GM12891 (cell line): ENCODE results near the gene RAX2.

Source experiments
- DNase-seq: peaks from one replicate; pipeline ENCODE4 v3.0.0; 2011; ENCODE audit warnings: low spot score; ENCODE audit not compliant: insufficient read length
- FAIRE-seq: peaks from 2 replicates; lab custom pipeline; 2011; peaks lifted over from hg19 to GRCh38; lab: Jason Lieb, UNC
- PAX5 ChIP-seq: IDR thresholded peaks from 2 replicates; pipeline ENCODE4 v1.6.1; 2011; ENCODE audit warnings: low read length, moderate library complexity, mild to moderate bottlenecking; ENCODE audit not compliant: insufficient read depth, severe bottlenecking
- POLR2A ChIP-seq: IDR thresholded peaks from 2 replicates; pipeline ENCODE4 v1.6.1; 2011; ENCODE audit warnings: low read depth, low read length, control low read depth
- POLR2AphosphoS5 ChIP-seq: IDR thresholded peaks from 2 replicates; pipeline ENCODE4 v1.6.1; 2011; ENCODE audit warnings: low read depth, low read length, control low read depth
- POU2F2 ChIP-seq: IDR thresholded peaks from 2 replicates; pipeline ENCODE4 v1.6.1; 2011; ENCODE audit warnings: low read depth, mild to moderate bottlenecking, control low read depth, low read length, moderate library complexity
- SPI1 ChIP-seq: IDR thresholded peaks from 2 replicates; pipeline ENCODE4 v1.6.1; 2011; ENCODE audit warnings: low read depth, low read length, control low read depth
- TAF1 ChIP-seq: IDR thresholded peaks from 2 replicates; pipeline ENCODE4 v1.6.1; 2011; ENCODE audit warnings: low read depth, low read length, control low read depth

The RAX2 gene

DNA sequence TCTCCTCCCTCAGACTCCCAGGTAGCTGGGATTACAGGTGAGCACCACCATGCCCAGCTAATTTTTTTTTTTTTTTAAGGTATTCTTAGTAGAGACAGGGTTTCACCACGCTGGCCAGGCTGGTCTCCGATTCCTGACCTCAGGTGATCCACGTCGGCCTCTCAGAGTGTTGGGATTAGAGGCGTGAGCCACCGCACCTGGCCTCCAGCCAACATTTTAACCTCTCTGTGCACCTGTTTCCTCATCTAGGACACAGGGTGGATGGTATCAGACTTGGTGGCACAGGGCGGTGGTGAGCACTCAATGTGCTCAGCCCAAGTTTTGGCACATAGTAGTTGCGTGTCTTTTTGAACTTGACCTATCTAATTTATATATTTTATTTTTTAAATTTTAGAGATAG lies 23.1 kb downstream of the RAX2 start:
- TF ChIP-seq POLR2A (no peak), SPI1 (no peak), POU2F2 (no peak), POLR2AphosphoS5 (no peak), TAF1 (no peak), PAX5 (no peak)

DNA sequence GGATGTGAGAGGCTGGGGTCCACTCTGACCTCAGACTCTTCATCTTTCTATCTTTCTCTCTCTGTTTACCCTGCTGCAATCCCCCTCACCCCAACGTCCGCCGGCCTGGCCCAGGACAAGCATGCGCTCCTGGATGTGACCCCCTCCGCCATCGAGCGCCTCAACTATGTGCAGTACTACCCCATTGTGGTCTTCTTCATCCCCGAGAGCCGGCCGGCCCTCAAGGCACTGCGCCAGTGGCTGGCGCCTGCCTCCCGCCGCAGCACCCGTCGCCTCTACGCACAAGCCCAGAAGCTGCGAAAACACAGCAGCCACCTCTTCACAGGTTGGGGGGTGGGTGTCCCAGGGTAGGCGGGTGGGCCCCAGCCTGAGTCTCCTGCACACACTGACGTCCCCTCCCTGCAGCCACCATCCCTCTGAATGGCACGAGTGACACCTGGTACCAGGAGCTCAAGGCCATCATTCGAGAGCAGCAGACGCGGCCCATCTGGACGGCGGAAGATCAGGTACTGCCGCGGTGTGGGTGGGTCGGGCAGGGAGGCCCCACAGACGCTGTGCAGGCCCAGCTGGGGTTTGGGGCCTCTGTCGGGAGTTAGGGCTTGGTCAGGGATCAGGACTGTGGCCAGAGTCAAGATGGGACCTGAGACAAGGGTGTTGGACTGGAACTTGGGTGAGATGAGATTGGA lies 25.5 kb downstream of the RAX2 start:
- TF ChIP-seq POLR2AphosphoS5 (no peak), SPI1 (no peak), TAF1 (no peak), POLR2A (no peak), POU2F2 (no peak), PAX5 (no peak)
- DNase-seq (no peak), FAIRE-seq (no peak)

More for the DNA sequence above, 23.1 kb downstream of the RAX2 start:
- no peak for FAIRE-seq
- DNase-seq: no peak

DNA sequence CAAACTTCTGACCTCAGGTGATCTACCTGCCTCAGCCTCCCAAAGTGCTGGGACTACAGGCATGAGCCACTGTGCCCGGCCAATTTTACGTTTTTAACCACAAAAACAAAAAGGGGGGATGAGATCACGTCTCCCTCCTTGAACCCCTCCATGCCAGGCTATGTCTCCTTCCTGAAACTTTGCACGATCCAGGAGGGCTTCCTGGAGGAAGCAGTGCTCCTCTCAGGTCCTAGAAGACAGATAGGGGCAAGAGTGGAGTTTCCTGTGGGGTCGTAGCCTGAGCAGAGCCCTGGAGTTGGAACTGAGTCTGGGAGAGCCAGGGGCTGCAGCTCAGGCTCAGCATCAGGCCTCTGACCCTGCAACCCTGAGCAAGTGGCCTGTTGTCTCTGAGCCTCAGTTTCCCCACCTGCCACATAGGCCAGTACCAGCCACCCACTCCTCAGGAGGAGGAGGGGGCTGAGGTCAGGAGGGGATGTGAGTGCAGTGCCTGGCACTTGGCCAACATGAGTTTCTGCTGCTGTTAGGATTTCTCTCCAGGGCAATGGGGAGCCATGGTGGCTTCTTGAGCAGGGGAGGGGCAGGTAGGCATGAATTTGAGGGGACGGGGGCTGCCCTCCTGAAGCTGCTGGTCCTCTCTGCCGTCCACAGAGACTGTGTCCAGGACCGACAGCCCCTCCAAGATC lies 26.5 kb downstream of the RAX2 start:
- DNase-seq (no peak), FAIRE-seq (no peak)
- TF ChIP-seq POLR2AphosphoS5 (no peak), TAF1 (no peak), POU2F2 (no peak), PAX5 (no peak), SPI1 (no peak), POLR2A (no peak)

DNA sequence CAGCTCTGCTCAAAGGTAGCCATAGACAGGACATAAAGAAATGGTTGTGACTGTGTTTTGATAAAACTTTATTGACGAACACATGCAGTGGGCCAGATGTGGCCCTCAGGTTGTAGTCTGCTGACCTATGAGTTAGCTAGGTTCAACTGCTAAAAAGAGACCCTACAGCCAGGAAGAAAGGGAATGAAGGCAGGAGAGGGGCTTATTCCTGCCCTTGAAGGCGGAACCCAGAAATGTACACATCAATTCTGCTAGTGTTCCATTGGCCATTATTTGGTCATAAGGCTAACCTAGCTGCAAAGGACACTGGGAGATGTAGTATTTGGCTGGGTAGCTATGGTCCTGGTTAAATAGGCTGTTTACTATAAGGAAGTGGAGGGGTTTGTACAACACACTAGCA lies 28.5 kb downstream of the RAX2 start:
- DNase-seq (no peak), FAIRE-seq (peak; percentile 64)
- TF ChIP-seq TAF1 (no peak), POLR2AphosphoS5 (no peak), PAX5 (no peak), POU2F2 (no peak), POLR2A (no peak), SPI1 (no peak)

DNA sequence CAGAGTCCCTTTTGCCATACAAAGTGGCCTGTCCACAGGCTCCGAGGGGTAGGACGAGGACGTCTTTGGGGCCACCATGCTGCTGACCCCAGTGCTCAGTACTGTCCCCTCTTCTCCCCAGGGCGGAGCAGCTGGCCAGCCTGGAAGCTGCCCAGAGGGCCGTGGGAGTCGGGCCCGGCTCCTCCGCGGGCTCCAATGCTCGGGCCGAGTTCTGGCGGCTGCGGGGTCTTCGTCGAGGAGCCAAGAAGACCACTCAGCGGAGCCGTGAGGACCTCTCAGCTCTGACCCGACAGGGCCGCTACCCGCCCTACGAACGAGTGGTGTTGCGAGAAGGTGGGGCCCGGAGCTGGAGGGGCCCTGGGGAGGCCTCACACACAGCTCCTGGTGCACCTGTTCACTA lies 31.6 kb downstream of the RAX2 start:
- no peak for TF ChIP-seq PAX5
- no peak for TF ChIP-seq POLR2A
- no peak for TF ChIP-seq POLR2AphosphoS5
- no peak for TF ChIP-seq TAF1
- no peak for TF ChIP-seq POU2F2
- TF ChIP-seq SPI1: no peak
- no peak for FAIRE-seq
- no peak for DNase-seq

DNA sequence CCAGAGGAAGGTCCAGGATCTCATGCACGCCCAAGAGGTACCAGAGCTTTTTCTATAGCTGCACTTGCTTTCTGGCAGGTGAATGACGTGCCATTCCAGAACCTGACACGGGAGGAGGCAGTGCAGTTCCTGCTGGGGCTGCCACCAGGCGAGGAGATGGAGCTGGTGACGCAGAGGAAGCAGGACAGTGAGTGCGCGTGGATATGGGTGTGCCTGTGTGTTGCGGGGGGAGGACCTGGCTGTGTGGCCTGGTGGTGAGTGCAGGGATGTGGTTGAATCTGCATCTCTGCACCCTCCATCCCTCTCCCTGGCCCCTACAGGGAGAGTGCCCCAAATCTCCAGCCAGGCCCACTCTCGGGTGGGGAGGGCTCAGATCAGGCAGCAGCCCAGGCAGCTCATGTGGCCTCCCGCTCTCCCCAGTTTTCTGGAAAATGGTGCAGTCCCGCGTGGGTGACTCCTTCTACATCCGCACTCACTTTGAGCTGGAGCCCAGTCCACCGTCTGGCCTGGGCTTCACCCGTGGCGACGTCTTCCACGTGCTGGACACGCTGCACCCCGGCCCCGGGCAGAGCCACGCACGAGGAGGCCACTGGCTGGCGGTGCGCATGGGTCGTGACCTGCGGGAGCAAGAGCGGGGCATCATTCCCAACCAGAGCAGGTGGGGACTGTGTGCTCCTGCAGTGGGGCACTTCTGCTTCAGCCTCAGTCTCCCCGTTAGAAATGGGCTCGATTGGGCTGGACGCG lies 33.4 kb downstream of the RAX2 start:
- no peak for DNase-seq
- no peak for TF ChIP-seq PAX5
- no peak for FAIRE-seq

DNA sequence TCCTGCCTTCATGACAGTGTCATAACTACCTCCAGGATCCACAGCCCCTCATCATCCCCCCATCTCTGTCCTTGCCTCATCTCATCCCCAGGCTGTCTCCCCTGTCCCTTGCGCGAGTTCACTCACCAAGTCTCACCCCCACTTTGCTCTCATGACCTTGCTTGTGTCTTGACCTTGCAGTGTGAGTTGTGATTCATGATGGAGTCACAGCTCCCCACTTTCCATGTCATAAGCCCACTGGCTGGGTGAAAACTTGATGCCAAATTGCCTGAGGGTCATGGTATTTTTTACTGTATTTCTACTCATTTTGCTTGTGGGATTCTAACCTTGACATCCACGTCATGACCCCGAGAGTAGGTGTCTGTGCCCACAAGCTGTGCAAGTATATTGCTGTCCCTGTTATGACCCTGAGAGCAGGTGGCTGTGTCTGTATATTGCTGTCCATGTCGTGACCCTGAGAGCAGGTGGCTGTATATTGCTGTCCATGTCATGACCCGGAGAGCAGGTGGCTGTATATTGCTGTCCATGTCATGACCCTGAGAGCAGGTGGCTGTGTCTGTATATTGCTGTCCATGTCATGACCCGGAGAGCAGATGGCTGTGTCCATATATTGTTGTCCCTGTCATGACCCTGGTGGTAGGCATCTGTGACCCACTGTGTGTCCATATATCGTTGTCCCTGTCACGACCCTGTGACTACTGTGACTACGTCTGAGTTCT lies 34.4 kb downstream of the RAX2 start:
- TF ChIP-seq SPI1: no peak
- TF ChIP-seq TAF1: no peak
- TF ChIP-seq PAX5: no peak
- no peak for TF ChIP-seq POLR2AphosphoS5
- no peak for TF ChIP-seq POLR2A
- no peak for TF ChIP-seq POU2F2
- no peak for DNase-seq
- no peak for FAIRE-seq

DNA sequence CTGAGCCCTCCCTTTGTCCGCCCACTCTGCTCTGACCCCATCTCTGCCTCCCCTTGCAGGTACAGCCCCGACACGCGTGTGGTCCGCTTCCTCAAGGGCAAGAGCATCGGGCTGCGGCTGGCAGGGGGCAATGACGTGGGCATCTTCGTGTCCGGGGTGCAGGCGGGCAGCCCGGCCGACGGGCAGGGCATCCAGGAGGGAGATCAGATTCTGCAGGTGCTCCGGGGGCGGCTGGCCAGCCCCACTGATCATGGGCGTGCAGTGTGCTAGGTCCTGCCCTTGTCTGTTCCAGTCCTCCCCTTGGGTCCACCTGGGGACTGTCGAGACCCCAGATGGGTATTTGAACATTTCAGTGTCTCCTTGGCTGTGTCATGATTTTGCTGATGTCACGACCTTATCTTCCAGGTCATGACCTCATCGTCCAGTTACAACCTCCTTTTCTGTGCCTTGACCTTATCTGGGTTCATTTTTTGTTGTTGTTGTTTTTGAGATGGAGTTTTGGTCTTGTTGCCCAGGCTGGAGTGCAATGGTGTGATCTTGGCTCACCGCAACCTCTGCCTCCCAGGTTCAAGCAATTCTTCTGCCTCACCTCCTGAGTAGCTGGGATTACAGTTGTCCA lies 35.8 kb downstream of the RAX2 start:
- FAIRE-seq (no peak), DNase-seq (no peak)
- no peak for TF ChIP-seq POLR2AphosphoS5
- TF ChIP-seq POLR2A: no peak
- TF ChIP-seq SPI1: no peak
- no peak for TF ChIP-seq PAX5
- no peak for TF ChIP-seq TAF1
- no peak for TF ChIP-seq POU2F2
